ENCODE data around the gene ZNF438. TPM values are rescaled to one million over a fixed set of nuclear protein-coding genes. Genes with fewer than 3 reads are reported as not detected.
"Not testable (repeated sequence)": the region's sequence is repeated elsewhere in the genome, so short reads cannot be mapped to it uniquely, and the experiment has no call there.

Gene ZNF438
- polyA plus RNA-seq, 3 donors: 8.9 to 10.2 (median 10.1) TPM

GRCh38 chr10:30949218-30949617 lies 82.4 kb downstream of the ZNF438 start:
- DNase-seq (ENCODE audit: low read depth in 3 of 3, low spot score in 2 of 3): not testable (repeated sequence)

- DNase-seq (ENCODE audit: low read depth in 3 of 3, low spot score in 2 of 3): no peak
Observed at GRCh38 chr10:30944005-30944404, 87.7 kb downstream of the ZNF438 start.

- DNase-seq (ENCODE audit: low read depth in 3 of 3, low spot score in 2 of 3): no peak
Observed at GRCh38 chr10:30943451-30943850, 88.2 kb downstream of the ZNF438 start.

GRCh38 chr10:30940256-30940655 lies 91.4 kb downstream of the ZNF438 start:
- DNase-seq (ENCODE audit: low read depth in 3 of 3, low spot score in 2 of 3): no peak

- DNase-seq (ENCODE audit: low read depth in 3 of 3, low spot score in 2 of 3): no peak
Observed at GRCh38 chr10:30939643-30940251, 91.9 kb downstream of the ZNF438 start.

GRCh38 chr10:30935078-30935477 lies 96.6 kb downstream of the ZNF438 start:
- no peak for DNase-seq (ENCODE audit: low read depth in 3 of 3, low spot score in 2 of 3)

GRCh38 chr10:30931094-30931493 lies 100.6 kb downstream of the ZNF438 start:
- DNase-seq (ENCODE audit: low read depth in 3 of 3, low spot score in 2 of 3): no peak

GRCh38 chr10:30929901-30930520 lies 101.7 kb downstream of the ZNF438 start:
- no peak for DNase-seq (ENCODE audit: low read depth in 3 of 3, low spot score in 2 of 3)

- not testable (repeated sequence) for DNase-seq (ENCODE audit: low read depth in 3 of 3, low spot score in 2 of 3)
Observed at GRCh38 chr10:30929311-30929729, 102.3 kb downstream of the ZNF438 start.

GRCh38 chr10:30928742-30929141 lies 102.9 kb downstream of the ZNF438 start:
- no peak for DNase-seq (ENCODE audit: low read depth in 3 of 3, low spot score in 2 of 3)

GRCh38 chr10:30918651-30919050 lies 113.0 kb downstream of the ZNF438 start:
- DNase-seq (ENCODE audit: low read depth in 3 of 3, low spot score in 2 of 3): no peak

GRCh38 chr10:30917789-30918188 lies 113.9 kb downstream of the ZNF438 start:
- no peak for DNase-seq (ENCODE audit: low read depth in 3 of 3, low spot score in 2 of 3)

GRCh38 chr10:30917067-30917466 lies 114.6 kb downstream of the ZNF438 start:
- DNase-seq (ENCODE audit: low read depth in 3 of 3, low spot score in 2 of 3): no peak

GRCh38 chr10:30915146-30915545 lies 116.5 kb downstream of the ZNF438 start:
- DNase-seq (ENCODE audit: low read depth in 3 of 3, low spot score in 2 of 3): no peak

- DNase-seq (ENCODE audit: low read depth in 3 of 3, low spot score in 2 of 3): no peak
Observed at GRCh38 chr10:30911303-30911863, 120.3 kb downstream of the ZNF438 start.

GRCh38 chr10:30903397-30904138 lies 128.1 kb downstream of the ZNF438 start:
- DNase-seq (ENCODE audit: low read depth in 3 of 3, low spot score in 2 of 3): no peak

GRCh38 chr10:30902621-30903396 lies 128.9 kb downstream of the ZNF438 start:
- DNase-seq (ENCODE audit: low read depth in 3 of 3, low spot score in 2 of 3): no peak

- DNase-seq (ENCODE audit: low read depth in 3 of 3, low spot score in 2 of 3): not testable (repeated sequence)
Observed at GRCh38 chr10:30901487-30901886, 130.2 kb downstream of the ZNF438 start.

GRCh38 chr10:30898964-30899363 lies 132.7 kb downstream of the ZNF438 start:
- no peak for DNase-seq (ENCODE audit: low read depth in 3 of 3, low spot score in 2 of 3)

- no peak for DNase-seq (ENCODE audit: low read depth in 3 of 3, low spot score in 2 of 3)
Observed at GRCh38 chr10:30897547-30897946, 134.1 kb downstream of the ZNF438 start.

GRCh38 chr10:30897048-30897447 lies 134.6 kb downstream of the ZNF438 start:
- DNase-seq (ENCODE audit: low read depth in 3 of 3, low spot score in 2 of 3): no peak

Measured in right renal cortex interstitium (tissue), 3 donors.